ENCODE data around the gene LHPP.

The LHPP gene

DNA sequence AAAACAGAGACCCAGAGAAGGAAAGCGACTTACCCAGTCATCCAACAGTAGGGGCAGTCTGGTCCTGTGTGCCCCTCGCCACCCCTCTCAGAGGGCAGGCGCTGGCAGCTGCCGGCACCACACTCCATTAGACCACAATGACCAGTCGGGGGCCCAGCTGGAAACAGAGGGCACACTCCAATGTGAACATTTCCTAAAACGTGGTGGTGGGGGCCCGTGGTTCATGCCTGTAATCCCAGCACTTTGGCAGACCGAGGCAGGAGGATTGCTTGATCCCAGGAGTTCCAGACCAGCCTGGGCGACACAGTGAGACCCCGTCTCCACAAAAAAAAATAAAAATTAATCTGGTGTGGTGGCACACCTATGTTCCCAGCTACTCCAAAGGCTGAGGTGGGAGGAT lies 42.0 kb upstream of the LHPP start:
- no peak for TF ChIP-seq CTCF (IDR thresholded peaks at IDR 0.05; ENCODE audit: extremely low read depth, insufficient read depth, missing control alignments)
- in situ Hi-C loops (cut with MboI; ENCODE audit: low pct_unique_long_range_greater_than_20kb, low sequenced_read_pairs, unreplicated experiment): no loop called here
- no peak for DNase-seq (ENCODE audit: low spot score)

GRCh38 chr10:124420254-124420653 lies 41.4 kb upstream of the LHPP start:
- no peak for TF ChIP-seq CTCF (IDR thresholded peaks at IDR 0.05; ENCODE audit: extremely low read depth, insufficient read depth, missing control alignments)
- DNase-seq (ENCODE audit: low spot score): no peak
- in situ Hi-C loops (cut with MboI; ENCODE audit: low pct_unique_long_range_greater_than_20kb, low sequenced_read_pairs, unreplicated experiment): no loop called here

- no peak for TF ChIP-seq CTCF (IDR thresholded peaks at IDR 0.05; ENCODE audit: extremely low read depth, insufficient read depth, missing control alignments)
- in situ Hi-C loops (cut with MboI; ENCODE audit: low pct_unique_long_range_greater_than_20kb, low sequenced_read_pairs, unreplicated experiment): no loop called here
- no peak for DNase-seq (ENCODE audit: low spot score)
Measured at GRCh38 chr10:124422742-124423141, 38.9 kb upstream of the LHPP start.

DNA sequence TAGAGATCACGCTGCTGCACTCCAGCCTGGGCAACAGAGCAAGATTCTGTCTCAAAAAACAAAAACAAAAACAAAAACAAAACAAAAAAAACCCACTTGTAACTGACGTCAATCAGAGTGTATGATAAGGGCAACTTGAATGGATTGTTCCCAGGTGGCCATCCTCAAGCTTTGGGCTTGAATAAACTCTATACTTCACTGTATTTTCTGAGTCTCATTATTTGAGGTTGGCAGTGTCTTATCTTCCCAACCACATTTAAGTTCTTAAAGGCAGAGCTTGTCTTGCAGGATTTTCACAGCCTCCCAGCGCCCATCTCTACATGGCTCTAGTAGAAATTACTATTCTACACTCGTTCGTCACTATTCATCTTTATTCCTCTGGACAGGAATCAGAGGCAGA lies 37.8 kb upstream of the LHPP start:
- no peak for TF ChIP-seq CTCF (IDR thresholded peaks at IDR 0.05; ENCODE audit: extremely low read depth, insufficient read depth, missing control alignments)
- in situ Hi-C loops (cut with MboI; ENCODE audit: low pct_unique_long_range_greater_than_20kb, low sequenced_read_pairs, unreplicated experiment): no loop called here
- no peak for DNase-seq (ENCODE audit: low spot score)

GRCh38 chr10:124425227-124425962 lies 36.2 kb upstream of the LHPP start:
- in situ Hi-C loops (cut with MboI; ENCODE audit: low pct_unique_long_range_greater_than_20kb, low sequenced_read_pairs, unreplicated experiment): no loop called here
- DNase-seq (ENCODE audit: low spot score): no peak

DNA sequence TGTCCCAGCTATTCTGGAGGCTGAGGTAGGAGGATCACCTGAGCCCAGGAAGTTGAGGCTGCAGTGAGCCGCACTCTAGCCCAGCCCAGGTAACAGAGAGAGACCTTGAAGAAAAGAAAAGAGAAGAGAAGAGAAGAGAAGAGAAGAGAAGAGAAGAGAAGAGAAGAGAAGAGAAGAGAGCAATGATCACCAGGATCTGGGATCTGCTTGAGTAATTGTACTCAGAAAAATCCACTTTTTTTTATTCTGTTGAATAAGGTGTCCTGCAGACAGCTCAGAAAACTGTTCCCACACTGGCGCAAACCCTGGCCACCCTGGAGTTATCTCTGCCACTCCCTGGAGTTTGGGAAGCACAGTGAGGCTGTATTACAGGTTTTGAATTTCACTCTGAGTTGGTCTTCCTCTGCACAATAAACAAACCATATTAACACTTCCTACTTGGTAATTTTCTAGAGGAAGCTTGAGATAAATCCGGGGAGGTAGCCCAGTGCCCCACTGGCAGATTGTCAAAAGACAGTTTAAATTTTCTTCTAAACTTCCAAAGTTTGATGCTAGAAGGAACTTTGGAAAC lies 33.3 kb upstream of the LHPP start:
- DNase-seq (ENCODE audit: low spot score): no peak
- in situ Hi-C loops (cut with MboI; ENCODE audit: low pct_unique_long_range_greater_than_20kb, low sequenced_read_pairs, unreplicated experiment): no loop called here
- TF ChIP-seq CTCF (IDR thresholded peaks at IDR 0.05; ENCODE audit: extremely low read depth, insufficient read depth, missing control alignments): no peak

More at GRCh38 chr10:124425227-124425962, 36.2 kb upstream of the LHPP start:
- no peak for TF ChIP-seq CTCF (IDR thresholded peaks at IDR 0.05; ENCODE audit: extremely low read depth, insufficient read depth, missing control alignments)

Data from GM13977 (cell line).